ENCODE results near the gene CNOT6L.
"Not testable (repeated sequence)": the region's sequence is repeated elsewhere in the genome, so short reads cannot be mapped to it uniquely, and the experiment has no call there.

The CNOT6L gene

DNA sequence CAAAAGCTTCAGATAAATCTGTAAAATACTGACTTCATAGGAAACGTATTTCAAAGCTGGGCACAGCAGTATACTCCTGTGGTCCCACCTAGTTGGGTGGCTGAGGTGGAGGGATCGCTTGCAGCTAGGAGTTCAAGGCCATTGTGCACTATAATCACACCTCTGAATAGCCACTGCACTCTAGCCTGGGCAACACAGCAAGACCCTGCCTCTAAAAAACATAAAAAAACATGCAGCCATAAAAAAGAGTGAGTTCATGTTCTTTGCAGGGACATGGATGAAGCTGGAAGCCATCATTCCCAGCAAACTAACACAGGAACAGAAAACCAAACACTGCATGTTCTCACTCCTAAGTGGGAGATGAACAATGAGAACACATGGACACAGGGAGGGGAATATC is 38.4 kb downstream of the CNOT6L start:
- not testable (repeated sequence) for H3K4me1 ChIP-seq (ENCODE audit: control insufficient read depth, insufficient read depth, low read length); H3K27ac ChIP-seq (ENCODE audit: low read length); H3K36me3 ChIP-seq (ENCODE audit: control insufficient read depth in 2 of 2, insufficient read depth in 2 of 2, low read length in 2 of 2); H3K4me3 ChIP-seq (ENCODE audit: low read length in 2 of 2); H3K9me3 ChIP-seq (ENCODE audit: control insufficient read depth in 2 of 2, low read length in 2 of 2); H3K27me3 ChIP-seq (ENCODE audit: control insufficient read depth in 1 of 2, insufficient read depth in 2 of 2, low read length in 2 of 2); H3K9ac ChIP-seq (ENCODE audit: low read length in 2 of 2)

DNA sequence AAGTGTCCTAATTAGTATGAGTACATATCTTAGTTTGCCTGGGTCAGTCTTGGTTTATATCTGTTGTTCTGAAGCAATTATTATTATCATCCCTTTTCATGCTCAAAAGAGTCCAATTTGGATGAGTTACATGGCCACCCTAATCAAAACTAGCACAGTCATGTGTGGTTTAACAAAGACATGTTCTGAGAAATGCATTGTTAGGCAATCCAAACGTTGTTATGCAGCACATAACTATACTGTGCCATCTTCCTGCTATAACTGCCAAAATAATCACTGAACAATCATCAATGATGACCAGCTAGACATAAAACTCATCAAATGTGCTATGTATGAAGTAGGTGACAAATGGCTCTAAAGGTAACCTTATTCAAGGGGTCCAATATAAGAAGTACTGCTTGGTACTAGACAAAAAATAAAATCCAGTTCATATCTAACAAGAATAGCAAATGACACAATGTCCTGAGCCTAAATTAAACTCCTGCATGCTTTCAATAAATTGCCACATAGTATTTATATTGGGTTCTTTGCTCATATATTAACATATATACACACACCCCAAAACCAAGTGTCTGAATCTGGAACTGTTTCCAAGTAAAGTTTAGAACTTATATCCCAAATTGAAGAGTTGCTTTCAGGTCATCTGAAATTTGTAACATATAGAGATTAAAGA is 41.9 kb downstream of the CNOT6L start:
- H3K4me1 ChIP-seq (ENCODE audit: control insufficient read depth, insufficient read depth, low read length) = peaks cover 2% of the 10 kb centered on the region
- peak overlapping the region in 1 of 2 donors; percentile 13 for H3K4me3 ChIP-seq (ENCODE audit: low read length in 2 of 2)
- H3K27me3 ChIP-seq (ENCODE audit: control insufficient read depth in 1 of 2, insufficient read depth in 2 of 2, low read length in 2 of 2) = no peaks in the 10 kb centered on the region
- H3K9me3 ChIP-seq (ENCODE audit: control insufficient read depth in 2 of 2, low read length in 2 of 2) = no peaks in the 10 kb centered on the region
- H3K27ac ChIP-seq (ENCODE audit: low read length) = no peak overlapping the region
- H3K9ac ChIP-seq (ENCODE audit: low read length in 2 of 2) = no peak overlapping the region
- H3K36me3 ChIP-seq (ENCODE audit: control insufficient read depth in 2 of 2, insufficient read depth in 2 of 2, low read length in 2 of 2) = peaks cover 0 to 4% of the 10 kb centered on the region in 2 donors

DNA sequence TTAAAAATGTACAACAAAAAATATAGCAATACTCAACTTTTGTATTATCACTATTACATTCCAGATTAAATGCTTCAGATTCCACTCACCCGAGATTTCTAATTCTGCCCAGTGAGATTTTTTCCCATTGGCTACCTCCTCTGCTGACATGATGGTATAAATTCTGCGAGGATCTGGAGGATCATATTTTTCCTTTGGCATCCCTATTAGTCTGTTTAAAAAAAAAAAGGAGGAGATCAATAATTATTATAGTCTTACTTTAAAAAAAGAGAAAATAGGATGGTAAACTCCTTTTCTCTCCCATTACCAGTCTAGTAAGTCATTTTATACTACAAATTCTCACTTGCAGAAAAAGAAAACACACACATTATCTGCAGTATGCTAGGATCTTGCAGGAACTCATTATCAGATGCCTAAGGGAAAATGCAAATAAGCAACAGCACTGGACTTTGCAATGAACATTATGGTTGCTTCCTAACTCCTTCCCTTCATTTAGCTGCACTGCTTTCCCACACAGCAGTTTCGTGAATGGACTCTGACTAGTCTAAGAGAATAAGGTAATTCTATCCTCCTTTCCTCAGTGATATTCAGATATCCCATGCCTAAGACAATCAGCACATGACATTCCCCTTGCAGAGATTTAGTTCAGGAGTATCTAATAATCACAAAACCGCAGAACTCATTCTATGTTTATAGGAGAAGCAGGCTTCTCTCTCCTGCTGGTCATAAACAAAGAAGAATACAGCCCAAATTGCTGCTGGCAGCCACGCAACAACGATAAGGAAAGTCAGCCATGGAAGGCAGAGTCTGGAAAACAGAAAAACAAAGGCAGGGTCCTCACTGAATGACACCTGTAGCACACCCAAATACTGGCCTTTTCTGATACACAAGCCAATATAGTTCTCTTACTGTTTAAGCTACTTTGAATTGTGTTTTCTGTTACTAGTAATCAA is 42.7 kb downstream of the CNOT6L start:
- Histone ChIP-seq H3K27me3 (ENCODE audit: control insufficient read depth in 1 of 2, insufficient read depth in 2 of 2, low read length in 2 of 2) (no peaks in the 10 kb centered on the region), H3K4me1 (ENCODE audit: control insufficient read depth, insufficient read depth, low read length) (peaks cover 2% of the 10 kb centered on the region), H3K9ac (ENCODE audit: low read length in 2 of 2) (no peak overlapping the region), H3K9me3 (ENCODE audit: control insufficient read depth in 2 of 2, low read length in 2 of 2) (no peaks in the 10 kb centered on the region), H3K36me3 (ENCODE audit: control insufficient read depth in 2 of 2, insufficient read depth in 2 of 2, low read length in 2 of 2) (peaks cover 0 to 4% of the 10 kb centered on the region in 2 donors), H3K4me3 (ENCODE audit: low read length in 2 of 2) (no peak overlapping the region), H3K27ac (ENCODE audit: low read length) (no peak overlapping the region)

DNA sequence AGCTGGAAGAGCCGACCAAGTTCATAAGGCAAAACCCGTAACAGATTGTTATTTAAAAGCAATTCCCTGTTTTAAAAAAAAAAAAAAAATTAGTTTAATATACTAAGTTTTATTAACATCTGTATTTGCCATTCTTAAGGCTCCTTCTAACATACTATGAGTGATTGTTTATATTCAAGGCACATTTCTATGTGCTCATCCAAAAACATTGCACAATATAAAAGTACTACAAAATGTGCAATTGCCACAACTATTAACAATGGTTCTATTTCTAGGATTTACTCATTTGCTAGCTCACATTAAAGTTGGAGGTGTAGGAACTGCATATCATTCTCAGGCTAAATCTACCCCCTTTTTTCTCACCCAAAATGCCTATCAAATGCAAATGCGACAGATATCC is 46.1 kb downstream of the CNOT6L start:
- Histone ChIP-seq H3K9ac (ENCODE audit: low read length in 2 of 2) (no peak overlapping the region), H3K4me1 (ENCODE audit: control insufficient read depth, insufficient read depth, low read length) (peaks cover 2% of the 10 kb centered on the region), H3K36me3 (ENCODE audit: control insufficient read depth in 2 of 2, insufficient read depth in 2 of 2, low read length in 2 of 2) (peaks cover 0 to 4% of the 10 kb centered on the region in 2 donors), H3K9me3 (ENCODE audit: control insufficient read depth in 2 of 2, low read length in 2 of 2) (no peaks in the 10 kb centered on the region), H3K27ac (ENCODE audit: low read length) (no peak overlapping the region), H3K4me3 (ENCODE audit: low read length in 2 of 2) (no peak overlapping the region), H3K27me3 (ENCODE audit: control insufficient read depth in 1 of 2, insufficient read depth in 2 of 2, low read length in 2 of 2) (no peaks in the 10 kb centered on the region)

DNA sequence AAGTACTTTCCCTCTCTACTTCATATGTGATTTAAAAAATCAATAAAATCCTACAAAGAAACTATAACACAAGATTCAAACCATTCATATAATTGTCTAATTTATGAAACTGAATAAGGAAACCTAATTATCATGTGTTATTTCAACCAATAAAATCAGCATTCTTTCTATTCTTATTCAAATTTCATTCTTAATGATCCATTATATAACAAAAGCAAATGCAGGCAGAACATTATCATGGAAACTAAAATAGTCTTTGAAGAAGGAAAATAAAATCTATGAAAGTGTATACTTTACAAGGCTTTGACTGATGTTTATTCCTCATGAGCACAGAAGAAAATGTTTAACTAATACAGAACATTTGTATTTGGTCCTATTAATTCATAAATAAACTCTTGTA is 47.6 kb downstream of the CNOT6L start:
- no peak overlapping the region for H3K4me3 ChIP-seq (ENCODE audit: low read length in 2 of 2)
- H3K27ac ChIP-seq (ENCODE audit: low read length) = no peak overlapping the region
- peaks cover 0 to 4% of the 10 kb centered on the region in 2 donors for H3K36me3 ChIP-seq (ENCODE audit: control insufficient read depth in 2 of 2, insufficient read depth in 2 of 2, low read length in 2 of 2)
- H3K9ac ChIP-seq (ENCODE audit: low read length in 2 of 2) = no peak overlapping the region
- H3K9me3 ChIP-seq (ENCODE audit: control insufficient read depth in 2 of 2, low read length in 2 of 2) = no peaks in the 10 kb centered on the region
- no peaks in the 10 kb centered on the region for H3K4me1 ChIP-seq (ENCODE audit: control insufficient read depth, insufficient read depth, low read length)
- no peaks in the 10 kb centered on the region for H3K27me3 ChIP-seq (ENCODE audit: control insufficient read depth in 1 of 2, insufficient read depth in 2 of 2, low read length in 2 of 2)

DNA sequence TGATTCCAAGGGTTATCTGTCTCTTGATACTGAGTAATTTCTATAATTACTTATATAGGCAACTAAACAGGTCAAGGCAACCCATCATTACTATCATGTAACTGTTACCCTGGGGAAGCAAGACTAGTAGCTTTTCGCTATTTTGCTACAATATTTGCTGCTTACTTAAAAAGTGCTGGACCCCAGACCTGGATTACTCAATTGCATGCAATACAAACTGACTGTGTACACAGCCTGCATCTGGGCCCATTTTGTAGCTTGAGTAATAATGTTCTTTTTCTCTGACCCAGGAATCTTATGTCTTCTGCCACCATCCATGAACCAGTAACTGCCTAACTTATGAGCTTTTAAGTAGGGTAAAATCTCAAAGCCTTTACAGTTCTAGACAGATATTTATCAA is 53.4 kb downstream of the CNOT6L start:
- no peak overlapping the region for H3K27ac ChIP-seq (ENCODE audit: low read length)
- no peaks in the 10 kb centered on the region for H3K36me3 ChIP-seq (ENCODE audit: control insufficient read depth in 2 of 2, insufficient read depth in 2 of 2, low read length in 2 of 2)
- no peaks in the 10 kb centered on the region for H3K9me3 ChIP-seq (ENCODE audit: control insufficient read depth in 2 of 2, low read length in 2 of 2)
- H3K4me1 ChIP-seq (ENCODE audit: control insufficient read depth, insufficient read depth, low read length) = no peaks in the 10 kb centered on the region
- no peak overlapping the region for H3K4me3 ChIP-seq (ENCODE audit: low read length in 2 of 2)
- no peaks in the 10 kb centered on the region for H3K27me3 ChIP-seq (ENCODE audit: control insufficient read depth in 1 of 2, insufficient read depth in 2 of 2, low read length in 2 of 2)
- no peak overlapping the region for H3K9ac ChIP-seq (ENCODE audit: low read length in 2 of 2)

DNA sequence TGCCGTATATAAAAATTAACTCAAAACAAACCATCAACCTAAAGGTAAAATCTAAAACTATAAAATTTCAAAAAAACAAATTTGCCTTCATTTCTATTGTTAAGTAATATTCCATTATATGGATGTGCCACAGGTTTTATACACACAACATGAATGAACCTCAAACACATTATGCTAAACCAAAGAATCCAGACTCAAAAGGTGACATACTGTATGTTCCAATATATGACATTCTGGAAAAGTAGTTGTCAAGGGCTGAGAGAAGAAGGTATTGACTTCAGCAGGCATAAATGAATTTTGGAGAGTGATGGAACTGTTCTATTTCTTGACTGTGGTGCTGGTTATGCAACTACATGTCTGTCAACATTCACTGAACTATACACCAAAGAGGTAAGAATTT is 56.6 kb downstream of the CNOT6L start:
- H3K27me3 ChIP-seq (ENCODE audit: control insufficient read depth in 1 of 2, insufficient read depth in 2 of 2, low read length in 2 of 2) = no peaks in the 10 kb centered on the region
- no peaks in the 10 kb centered on the region for H3K9me3 ChIP-seq (ENCODE audit: control insufficient read depth in 2 of 2, low read length in 2 of 2)
- H3K4me1 ChIP-seq (ENCODE audit: control insufficient read depth, insufficient read depth, low read length) = no peaks in the 10 kb centered on the region
- no peaks in the 10 kb centered on the region for H3K36me3 ChIP-seq (ENCODE audit: control insufficient read depth in 2 of 2, insufficient read depth in 2 of 2, low read length in 2 of 2)
- no peak overlapping the region for H3K9ac ChIP-seq (ENCODE audit: low read length in 2 of 2)
- no peak overlapping the region for H3K4me3 ChIP-seq (ENCODE audit: low read length in 2 of 2)
- H3K27ac ChIP-seq (ENCODE audit: low read length) = no peak overlapping the region

DNA sequence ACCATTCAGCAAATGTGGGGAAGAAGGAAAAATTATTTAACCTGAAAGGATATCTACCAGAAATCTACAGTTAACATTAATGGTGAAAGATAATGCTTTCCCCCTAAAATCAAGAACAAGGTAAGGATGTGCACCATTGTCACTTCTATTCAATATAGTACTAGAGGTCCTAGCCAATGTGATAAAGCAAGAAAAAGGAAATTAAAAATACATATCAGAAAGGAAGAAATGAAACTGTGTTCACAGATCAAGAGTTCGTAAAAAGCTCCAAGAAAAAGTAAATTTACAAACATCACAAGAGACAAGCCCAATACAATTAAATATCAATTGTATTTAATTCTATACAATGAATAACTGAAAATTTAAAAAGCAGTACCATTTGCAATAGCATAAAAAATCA is 57.6 kb downstream of the CNOT6L start:
- Histone ChIP-seq H3K27ac (ENCODE audit: low read length) (no peak overlapping the region), H3K4me1 (ENCODE audit: control insufficient read depth, insufficient read depth, low read length) (no peaks in the 10 kb centered on the region), H3K4me3 (ENCODE audit: low read length in 2 of 2) (no peak overlapping the region), H3K9me3 (ENCODE audit: control insufficient read depth in 2 of 2, low read length in 2 of 2) (no peaks in the 10 kb centered on the region), H3K9ac (ENCODE audit: low read length in 2 of 2) (no peak overlapping the region), H3K27me3 (ENCODE audit: control insufficient read depth in 1 of 2, insufficient read depth in 2 of 2, low read length in 2 of 2) (no peaks in the 10 kb centered on the region), H3K36me3 (ENCODE audit: control insufficient read depth in 2 of 2, insufficient read depth in 2 of 2, low read length in 2 of 2) (no peaks in the 10 kb centered on the region)

DNA sequence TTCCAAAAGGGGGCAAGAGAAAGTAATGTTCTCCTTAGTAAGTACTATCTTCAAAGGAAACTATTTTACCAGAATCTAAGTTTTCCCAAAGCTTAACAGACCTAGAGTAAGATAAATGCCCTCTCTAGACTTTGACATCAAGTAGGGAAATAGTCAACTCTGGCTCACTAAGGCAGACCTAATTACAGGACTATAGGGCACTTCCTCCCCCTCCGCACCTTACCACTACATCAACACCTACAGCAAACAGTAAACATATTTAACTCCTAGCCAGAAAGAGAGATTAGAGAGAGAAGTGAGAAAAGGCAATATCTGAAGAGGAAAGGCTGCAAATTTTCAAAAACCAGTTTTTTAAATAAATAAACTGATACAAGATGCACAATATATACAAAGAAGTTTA is 60.4 kb downstream of the CNOT6L start:
- H3K4me1 ChIP-seq (ENCODE audit: control insufficient read depth, insufficient read depth, low read length) = no peaks in the 10 kb centered on the region
- no peaks in the 10 kb centered on the region for H3K27me3 ChIP-seq (ENCODE audit: control insufficient read depth in 1 of 2, insufficient read depth in 2 of 2, low read length in 2 of 2)
- H3K9ac ChIP-seq (ENCODE audit: low read length in 2 of 2) = no peak overlapping the region
- H3K27ac ChIP-seq (ENCODE audit: low read length) = no peak overlapping the region
- no peak overlapping the region for H3K4me3 ChIP-seq (ENCODE audit: low read length in 2 of 2)
- H3K9me3 ChIP-seq (ENCODE audit: control insufficient read depth in 2 of 2, low read length in 2 of 2) = no peaks in the 10 kb centered on the region
- H3K36me3 ChIP-seq (ENCODE audit: control insufficient read depth in 2 of 2, insufficient read depth in 2 of 2, low read length in 2 of 2) = no peaks in the 10 kb centered on the region

DNA sequence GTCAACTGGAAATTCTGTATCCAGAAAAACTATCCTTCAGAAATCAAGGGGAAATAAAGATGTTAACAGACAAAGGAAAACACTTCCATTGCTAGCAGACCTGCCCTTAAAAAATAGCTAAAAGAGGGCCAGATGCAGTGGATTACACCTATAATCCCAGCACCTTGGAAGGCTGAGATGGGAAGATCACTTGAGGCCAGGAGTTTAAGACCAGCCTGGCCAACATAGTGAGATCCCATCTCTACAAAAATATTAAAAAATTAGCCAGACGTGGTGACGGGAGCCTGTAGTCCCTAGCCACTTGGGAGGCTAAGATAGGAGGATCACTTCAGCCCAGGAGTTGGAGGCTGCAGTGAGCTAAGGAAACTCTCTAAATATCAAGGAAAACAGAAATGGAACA is 67.4 kb downstream of the CNOT6L start:
- Histone ChIP-seq H3K4me3 (ENCODE audit: low read length in 2 of 2) (no peak overlapping the region), H3K27me3 (ENCODE audit: control insufficient read depth in 1 of 2, insufficient read depth in 2 of 2, low read length in 2 of 2) (no peaks in the 10 kb centered on the region), H3K4me1 (ENCODE audit: control insufficient read depth, insufficient read depth, low read length) (no peaks in the 10 kb centered on the region), H3K36me3 (ENCODE audit: control insufficient read depth in 2 of 2, insufficient read depth in 2 of 2, low read length in 2 of 2) (no peaks in the 10 kb centered on the region), H3K9me3 (ENCODE audit: control insufficient read depth in 2 of 2, low read length in 2 of 2) (peaks cover 0 to 5% of the 10 kb centered on the region in 2 donors), H3K9ac (ENCODE audit: low read length in 2 of 2) (no peak overlapping the region), H3K27ac (ENCODE audit: low read length) (no peak overlapping the region)

DNA sequence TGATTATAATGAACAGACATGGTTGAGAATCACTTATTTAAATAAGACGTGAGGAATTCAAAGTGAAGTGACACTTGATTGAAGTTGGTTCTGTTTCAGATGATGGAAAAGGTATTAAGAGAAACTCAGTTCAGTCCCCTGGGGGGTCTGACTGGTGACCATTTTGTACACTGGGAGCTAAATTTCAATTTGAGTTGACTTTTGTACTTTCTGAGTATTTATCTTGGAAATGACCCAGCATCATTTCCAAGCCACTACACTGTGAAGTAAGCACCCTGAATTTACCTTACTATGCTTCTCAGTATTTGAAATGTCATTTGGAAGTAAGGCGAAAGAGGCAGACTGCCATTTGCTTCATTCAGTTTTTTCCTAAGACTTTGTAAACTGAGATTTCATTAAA is 73.4 kb downstream of the CNOT6L start:
- H3K9me3 ChIP-seq (ENCODE audit: control insufficient read depth in 2 of 2, low read length in 2 of 2) = no peaks in the 10 kb centered on the region
- no peak overlapping the region for H3K27ac ChIP-seq (ENCODE audit: low read length)
- no peaks in the 10 kb centered on the region for H3K27me3 ChIP-seq (ENCODE audit: control insufficient read depth in 1 of 2, insufficient read depth in 2 of 2, low read length in 2 of 2)
- no peak overlapping the region for H3K9ac ChIP-seq (ENCODE audit: low read length in 2 of 2)
- H3K4me3 ChIP-seq (ENCODE audit: low read length in 2 of 2) = no peak overlapping the region
- H3K4me1 ChIP-seq (ENCODE audit: control insufficient read depth, insufficient read depth, low read length) = no peaks in the 10 kb centered on the region
- peaks cover 0 to 5% of the 10 kb centered on the region in 2 donors for H3K36me3 ChIP-seq (ENCODE audit: control insufficient read depth in 2 of 2, insufficient read depth in 2 of 2, low read length in 2 of 2)
